Glomerular visceral epithelial cell (primary cell): ENCODE data around the gene ITPR1.
"Not testable (repeated sequence)": the region's sequence is repeated elsewhere in the genome, so short reads cannot be mapped to it uniquely, and the experiment has no call there.

ENCODE experiments used
- DNase-seq: peaks from one replicate; pipeline ENCODE4 v3.0.0-alpha.2; 2016; ENCODE audit errors: extremely low spot score

ITPR1 gene

GRCh38 chr3:4571690-4572334 is 78.7 kb downstream of the ITPR1 start:
- no peak for DNase-seq

DNA sequence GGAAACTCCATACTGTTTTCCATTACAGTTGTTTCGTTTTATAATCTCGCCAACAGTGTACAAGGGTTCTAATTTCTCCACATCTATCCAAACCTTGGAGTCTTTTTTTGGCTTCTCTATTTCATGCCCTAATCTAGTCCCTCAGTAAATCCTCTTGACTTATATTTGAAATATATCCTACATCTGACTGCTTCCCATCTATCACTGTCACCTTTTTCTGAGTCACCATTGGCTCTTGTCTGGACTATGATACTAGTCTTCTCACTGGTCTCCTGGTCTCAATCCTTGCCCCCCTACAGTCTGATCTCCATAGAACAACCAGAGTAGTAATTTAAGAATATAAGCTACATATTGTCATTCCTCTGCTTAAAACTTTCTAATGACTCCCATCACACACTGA is 80.0 kb downstream of the ITPR1 start:
- DNase-seq: no peak

DNA sequence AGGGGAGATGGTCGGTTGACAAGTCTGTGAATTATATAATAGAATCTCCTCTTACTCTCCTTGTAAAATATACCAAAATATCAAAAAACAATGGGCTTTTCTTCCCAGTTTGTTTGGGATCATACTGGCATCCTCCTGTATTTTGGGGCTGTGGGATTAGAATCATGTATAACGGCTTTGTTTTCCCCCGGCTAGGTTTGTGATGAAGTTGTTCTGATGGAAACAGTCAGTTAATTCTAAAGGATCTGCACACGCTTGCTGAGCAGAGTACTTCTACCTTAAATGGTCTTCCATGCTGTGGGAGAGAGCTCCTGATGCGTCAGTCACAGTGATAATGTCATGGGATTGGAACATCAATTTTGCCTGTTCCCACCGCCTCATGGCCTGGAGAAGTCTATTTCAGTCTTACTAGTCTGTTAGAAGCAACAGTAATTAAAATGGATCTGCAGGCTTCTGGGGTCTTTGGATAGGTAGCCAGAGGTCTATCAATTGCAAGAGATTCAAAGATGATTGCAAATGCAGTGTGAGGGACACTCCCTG is 81.3 kb downstream of the ITPR1 start:
- DNase-seq: no peak

DNA sequence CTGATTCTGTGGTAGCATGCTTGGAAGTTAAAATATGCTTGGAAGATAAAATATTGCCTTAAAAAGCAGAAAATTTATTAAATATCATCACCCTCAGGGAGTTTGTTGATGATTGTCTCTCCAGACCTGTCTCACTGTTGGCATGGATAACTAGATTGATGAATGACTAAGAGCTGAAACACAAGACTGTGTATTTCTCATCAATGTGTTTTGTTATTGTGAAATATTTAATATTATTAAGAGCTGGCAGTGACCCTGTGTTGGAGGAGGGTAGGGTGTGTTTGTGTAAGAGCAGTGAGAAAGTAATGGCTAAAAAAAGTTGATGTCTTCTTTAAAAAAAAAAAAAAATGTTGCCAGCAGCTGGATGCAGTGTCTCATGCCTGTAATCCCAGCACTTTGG is 82.2 kb downstream of the ITPR1 start:
- DNase-seq: no peak

DNA sequence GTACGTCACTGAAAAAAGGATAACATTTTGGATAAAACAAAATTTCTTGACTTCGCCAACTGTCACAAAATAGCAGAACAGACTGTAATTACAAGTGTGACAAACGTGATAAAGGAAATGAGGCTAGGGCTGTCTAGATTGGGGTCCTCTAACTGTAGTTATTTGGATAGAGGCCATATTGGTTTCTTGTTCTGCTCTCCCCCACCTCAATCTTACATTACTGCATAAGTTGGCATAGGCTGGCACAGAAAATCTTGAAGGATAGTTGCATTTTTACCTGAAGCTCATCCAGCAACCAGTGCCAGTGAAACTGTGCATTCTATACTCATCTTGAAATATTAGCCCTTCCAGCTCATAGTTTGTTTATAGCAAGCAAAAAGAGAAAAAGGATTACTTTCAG is 84.6 kb downstream of the ITPR1 start:
- DNase-seq: no peak

- DNase-seq: no peak
Observed at GRCh38 chr3:4580346-4581123, 87.4 kb downstream of the ITPR1 start.

DNA sequence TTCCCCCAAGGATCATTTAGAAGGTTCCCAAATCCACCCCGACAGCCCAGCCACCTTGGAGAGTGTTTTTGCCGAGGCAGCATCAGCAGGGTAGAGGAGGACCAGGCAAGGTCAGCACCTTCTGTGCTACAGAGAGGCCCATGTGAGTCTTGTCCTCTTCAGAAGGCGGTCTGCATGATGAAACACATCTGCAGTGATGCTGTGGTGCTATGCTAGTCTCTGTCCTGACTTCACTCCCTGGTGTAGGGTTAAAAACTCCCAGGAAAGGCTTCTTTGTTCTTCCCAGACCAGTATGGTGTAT is 87.9 kb downstream of the ITPR1 start:
- DNase-seq: no peak

DNA sequence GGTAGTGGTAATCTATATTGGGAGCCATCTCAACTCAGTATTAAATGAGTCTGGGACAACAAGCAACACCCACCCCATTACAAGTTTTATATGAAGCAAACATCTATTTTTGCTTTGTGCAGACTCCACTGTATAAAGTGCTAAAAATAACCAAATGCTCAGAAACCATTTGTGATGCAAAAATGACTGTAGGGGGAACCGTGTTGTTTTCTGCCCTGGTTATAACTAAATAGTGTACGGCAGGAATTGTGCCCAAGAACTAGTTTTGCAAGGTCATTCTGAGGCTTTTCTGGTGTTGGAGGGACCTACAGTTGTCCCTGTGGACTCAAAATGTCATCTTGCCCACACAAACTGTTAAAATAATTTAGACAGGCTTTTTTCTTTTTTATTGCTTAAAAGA is 88.3 kb downstream of the ITPR1 start:
- DNase-seq: no peak

GRCh38 chr3:4581920-4582611 is 88.9 kb downstream of the ITPR1 start:
- no peak for DNase-seq

DNA sequence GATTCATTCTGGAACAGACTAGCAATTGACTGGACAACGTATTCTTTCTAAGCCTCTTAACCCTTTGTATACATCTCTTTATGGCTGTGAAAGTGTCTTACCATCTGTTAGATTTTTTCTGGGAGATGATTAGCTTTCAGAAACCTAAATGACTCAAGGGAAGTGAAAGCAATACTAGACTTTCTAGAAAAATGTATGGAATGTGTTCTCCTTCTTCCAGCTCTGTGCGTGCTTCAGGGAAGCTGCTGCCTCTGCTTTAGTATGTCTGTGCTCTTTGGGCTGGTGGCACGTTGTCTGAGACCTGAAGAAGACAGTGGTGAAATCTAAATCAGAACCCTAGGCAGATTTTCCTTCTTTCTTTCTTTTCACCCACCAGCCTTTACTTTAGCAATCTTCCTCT is 89.5 kb downstream of the ITPR1 start:
- DNase-seq: no peak

- DNase-seq: no peak
Observed at GRCh38 chr3:4583416-4583815, 90.3 kb downstream of the ITPR1 start.

DNA sequence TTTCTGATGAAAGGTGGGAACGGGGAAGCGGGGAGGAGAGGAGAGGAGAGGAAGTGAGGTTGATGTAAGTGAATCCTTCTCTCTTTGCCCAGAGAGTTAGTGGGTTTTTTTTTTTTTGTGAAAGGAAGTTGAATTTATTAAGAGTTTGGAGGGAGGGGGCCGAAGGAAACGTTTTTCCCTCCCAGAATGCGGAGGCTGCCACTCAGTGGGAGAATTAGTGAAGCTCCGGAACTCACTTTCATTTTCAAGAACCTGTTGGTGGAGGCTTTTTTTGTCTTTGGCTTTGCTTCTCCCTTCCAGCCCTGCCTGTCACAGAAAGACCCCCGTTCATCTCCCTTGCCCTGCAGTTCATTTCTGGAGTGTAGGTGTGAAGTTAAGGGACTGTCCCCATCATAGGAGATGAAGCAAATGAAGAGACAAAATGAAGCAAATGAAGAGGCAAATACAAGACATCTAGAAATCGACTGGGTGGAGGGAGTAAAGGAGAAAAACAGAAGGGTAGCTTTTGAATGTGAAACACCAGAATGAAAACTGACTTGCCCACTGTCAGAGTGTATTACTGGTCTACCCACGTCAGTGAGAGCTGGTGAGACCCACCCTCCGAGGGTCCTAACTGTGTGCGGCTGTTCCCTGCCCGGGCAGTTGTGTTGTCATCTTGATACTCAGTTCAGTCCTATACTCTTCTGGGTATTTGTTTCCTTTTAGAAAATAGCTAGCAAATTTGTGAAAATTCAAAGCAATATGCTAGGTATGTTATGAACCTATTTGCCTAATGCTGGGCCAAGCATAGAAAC is 91.5 kb downstream of the ITPR1 start:
- DNase-seq: no peak

- DNase-seq: no peak
Observed at GRCh38 chr3:4586381-4586780, 93.2 kb downstream of the ITPR1 start.

DNA sequence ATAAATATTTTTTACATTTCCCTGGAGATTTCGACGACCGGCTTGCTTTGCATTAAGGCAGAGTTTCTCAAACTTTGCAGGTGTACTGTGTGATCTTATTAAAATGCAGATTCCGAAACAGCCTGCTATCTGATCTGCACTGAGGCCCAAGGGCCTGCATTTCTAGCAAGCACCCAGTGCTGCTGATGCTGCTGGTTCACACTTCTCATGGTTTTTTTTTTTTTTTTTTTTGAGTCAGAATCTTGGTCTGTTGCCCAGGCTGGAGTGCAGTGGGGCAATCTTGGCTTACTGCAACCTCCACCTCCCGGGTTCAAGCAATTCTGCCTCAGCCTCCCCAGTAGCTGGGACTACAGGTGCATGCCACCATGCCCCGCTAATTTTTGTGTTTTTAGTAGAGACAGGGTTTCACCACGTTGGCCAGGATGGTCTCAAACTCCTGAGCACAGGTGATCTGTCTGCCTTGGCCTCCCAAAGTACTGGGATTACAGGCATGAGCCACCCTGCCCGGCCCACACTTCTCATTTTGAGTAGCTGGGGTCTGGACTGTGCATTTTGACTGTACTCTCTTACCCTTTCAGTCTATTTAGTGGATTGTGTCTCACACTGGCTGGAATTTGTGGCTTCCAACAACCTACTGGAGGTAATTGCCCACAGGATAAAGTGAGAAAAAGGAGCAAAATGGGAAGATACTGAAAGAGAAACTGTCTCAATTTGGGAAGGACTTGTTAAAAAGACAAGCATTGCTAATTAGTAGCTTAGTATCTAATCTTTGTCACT is 94.1 kb downstream of the ITPR1 start:
- DNase-seq: no peak

- DNase-seq: no peak
Observed at GRCh38 chr3:4587838-4588105, 94.6 kb downstream of the ITPR1 start.

DNA sequence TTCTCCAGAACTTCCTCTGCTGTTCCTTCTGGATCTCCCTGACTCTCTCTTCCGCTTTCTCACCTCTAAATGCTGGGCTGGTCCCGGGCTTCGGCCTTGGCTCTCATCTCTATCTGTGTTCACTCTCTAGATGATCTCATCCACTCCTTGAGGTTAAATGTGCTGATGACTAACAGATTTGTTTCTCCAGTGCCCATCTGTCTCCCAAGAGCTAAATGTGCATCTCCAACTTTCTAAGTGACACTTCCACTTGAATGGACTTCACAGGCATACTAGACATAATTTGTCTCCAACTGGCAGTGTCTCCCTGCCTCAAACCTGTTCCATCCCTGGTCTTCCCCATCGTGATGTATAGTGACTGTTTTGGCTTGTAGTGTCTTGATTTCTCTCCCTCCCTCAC is 95.3 kb downstream of the ITPR1 start:
- DNase-seq: peak; percentile 61

GRCh38 chr3:4589475-4590097 is 96.4 kb downstream of the ITPR1 start:
- no peak for DNase-seq

DNA sequence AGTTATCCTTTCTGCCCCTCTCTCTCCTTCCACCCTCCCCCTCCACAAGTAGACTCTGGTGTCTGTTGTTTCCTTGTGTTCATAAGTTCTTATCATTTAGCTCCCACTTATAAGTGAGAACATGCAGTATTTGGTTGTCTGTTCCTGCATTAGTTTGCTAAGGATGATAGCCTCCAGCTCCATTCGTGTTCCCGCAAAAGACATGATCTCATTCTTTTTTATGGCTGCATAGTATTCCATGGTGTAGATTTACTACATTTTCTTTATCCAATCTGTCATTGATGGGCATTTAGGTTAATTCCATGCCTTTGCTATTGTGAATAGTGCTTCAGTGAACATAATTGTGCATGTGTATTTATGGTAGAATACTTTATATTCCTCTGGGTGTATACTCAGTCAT is 97.7 kb downstream of the ITPR1 start:
- not testable (repeated sequence) for DNase-seq

DNA sequence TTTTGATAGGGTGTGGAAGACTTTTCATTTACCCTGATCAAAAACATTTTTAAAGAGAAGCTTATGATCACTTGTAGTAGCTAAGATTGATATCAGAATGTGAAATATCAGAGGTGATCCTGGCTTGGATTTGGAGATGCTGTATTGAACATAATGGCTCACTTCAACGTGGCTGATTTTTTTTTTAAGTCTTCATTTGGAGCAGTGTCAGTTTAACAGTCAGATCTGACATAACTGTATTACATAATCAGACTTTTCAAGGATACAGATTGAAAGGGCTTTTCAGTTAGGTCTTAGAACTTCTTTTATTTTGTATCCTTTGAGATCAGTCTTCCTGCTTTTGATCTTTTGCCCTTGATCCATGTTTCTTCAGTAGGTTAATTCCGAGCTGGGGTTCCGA is 98.5 kb downstream of the ITPR1 start:
- no peak for DNase-seq

DNA sequence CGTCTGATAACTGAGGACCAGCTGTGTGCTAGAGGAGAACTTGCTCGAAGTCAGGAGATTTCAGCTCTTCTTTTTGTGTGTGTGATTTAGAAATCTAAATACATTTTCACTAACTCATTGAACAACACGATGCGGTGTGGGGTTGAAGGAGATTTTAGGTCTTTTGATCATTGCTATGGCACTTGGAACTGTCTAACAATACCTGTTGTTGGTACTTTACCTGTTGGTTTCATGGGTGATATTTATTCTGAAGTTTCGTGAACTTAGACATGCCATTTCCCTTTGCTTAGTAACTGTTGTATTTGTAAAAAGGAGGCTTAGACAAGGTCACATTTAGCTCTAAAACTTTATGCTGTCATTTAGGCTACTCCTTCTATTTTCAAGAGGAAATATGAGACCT is 99.9 kb downstream of the ITPR1 start:
- no peak for DNase-seq

DNA sequence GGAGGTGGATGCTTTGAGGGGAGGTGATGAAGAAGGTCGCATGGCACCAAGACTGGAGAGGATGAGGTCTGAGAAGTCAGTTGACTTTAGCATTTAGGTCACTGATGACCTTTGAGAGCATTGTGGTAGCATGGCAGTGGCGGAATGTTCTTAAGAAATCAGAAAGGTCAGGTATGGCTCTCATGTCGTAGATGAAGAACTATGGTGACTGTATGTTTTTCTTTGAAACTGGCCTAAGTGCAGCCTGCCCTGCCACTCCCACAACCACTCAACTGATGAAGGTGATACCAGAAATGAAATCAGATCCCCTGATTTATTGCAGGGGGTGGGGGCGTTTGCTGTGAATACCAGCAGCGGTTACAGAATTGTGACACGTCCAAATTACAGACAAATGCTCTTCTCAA is 102.6 kb downstream of the ITPR1 start:
- no peak for DNase-seq
